ENCODE results near the gene FMNL2. TPM values are rescaled to one million over a fixed set of nuclear protein-coding genes. Genes with fewer than 3 reads are reported as not detected.

FMNL2 gene
- total and polyA plus RNA-seq, 2 experiments from 2014 or later = 4.4 to 18.6 TPM

DNA sequence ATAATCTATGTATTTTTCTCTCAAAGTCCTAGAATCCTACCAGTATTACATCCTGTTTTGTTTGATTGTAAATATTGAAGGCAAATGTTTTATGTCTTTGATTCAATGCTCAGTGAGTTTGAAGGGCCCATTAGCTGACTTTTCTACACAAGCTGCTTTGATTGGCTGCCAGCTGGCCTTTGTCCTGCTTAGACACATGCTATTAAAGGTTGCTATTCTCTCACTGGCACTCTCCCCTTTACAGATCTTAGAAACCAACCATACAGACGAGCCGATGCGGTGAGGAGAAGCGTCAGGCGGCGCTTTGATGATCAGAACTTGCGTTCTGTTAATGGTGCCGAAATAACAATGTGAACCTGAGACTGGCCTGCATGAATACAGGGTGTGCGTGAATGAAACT lies 312.6 kb downstream of the FMNL2 start:
- in situ Hi-C loops (cut with MboI) = loop anchor here (25.0 kb wide), 1 partner anchor 610 kb away; no protein-coding TSS in a partner anchor
- Histone ChIP-seq H4K20me1 (ENCODE audit: insufficient read depth) (no peaks in the 10 kb centered on the region), H3K4me2 (ENCODE audit: unreplicated experiment) (peak overlapping the region; percentile 64), H3K4me1 (ENCODE audit: insufficient read depth) (peaks cover 28% of the 10 kb centered on the region), H3K36me3 (ENCODE audit: low read depth) (peaks cover 5% of the 10 kb centered on the region), H3K4me3 (peak overlapping the region; percentile 7; the same call in 1 of the 2 replicates), H3F3A (ENCODE audit: insufficient read depth) (peaks cover 55% of the 10 kb centered on the region), H2AFZ (no peak overlapping the region), H3K9me3 (ENCODE audit: low read depth) (no peaks in the 10 kb centered on the region), H3K9ac (peak overlapping the region; percentile 49), H3K9me2 (ENCODE audit: insufficient read depth) (no peaks in the 10 kb centered on the region), H3K27me3 (replicated peaks; ENCODE audit: insufficient read depth) (no peaks in the 10 kb centered on the region), H3K79me2 (ENCODE audit: insufficient read depth) (no peaks in the 10 kb centered on the region), H3K27ac (peak overlapping the region; percentile 72)
- DNase-seq = peak; percentile 70
- TF ChIP-seq EZH2phosphoT487 (IDR thresholded peaks at IDR 0.05; ENCODE audit: insufficient read depth, low read depth) = no peak
- no peak for TF ChIP-seq EZH2 (IDR thresholded peaks at IDR 0.05; ENCODE audit: insufficient read depth, poor library complexity, severe bottlenecking)
- 11% methylated on average over 9 of the region's 9 CpGs for WGBS, 2 experiments (ENCODE audit: low coverage in 1 of 2, low lambda C conversion rate in 2 of 2, missing lambda C conversion rate in 2 of 2)

GRCh38 chr2:152648336-152648735 lies 313.4 kb downstream of the FMNL2 start:
- peak; percentile 53 for DNase-seq
- whole genome bisulfite sequencing, 2 experiments (ENCODE audit: low coverage in 1 of 2, low lambda C conversion rate in 2 of 2, missing lambda C conversion rate in 2 of 2) = 3 to 5% methylated on average over 2 of the region's 2 CpGs
- peak overlapping the region; percentile 64 for H3K4me2 ChIP-seq (ENCODE audit: unreplicated experiment)

DNA sequence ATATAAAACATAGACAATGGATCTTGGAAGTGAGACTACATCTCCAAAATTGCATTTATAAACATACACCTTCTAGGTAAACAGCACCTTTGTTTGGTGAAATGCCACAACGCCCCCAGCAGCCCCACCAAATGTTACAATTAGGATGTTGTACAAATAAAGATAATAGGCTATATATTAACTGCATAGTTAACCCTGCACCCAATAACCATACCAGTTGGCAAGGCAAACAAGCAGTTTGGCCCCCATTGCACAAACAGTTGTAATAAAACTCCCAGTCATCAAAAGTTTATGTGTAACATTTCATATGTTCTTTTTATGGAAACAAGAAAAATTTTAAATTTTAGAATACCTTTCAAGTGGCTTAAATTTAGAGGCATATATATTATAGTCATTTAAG lies 315.0 kb downstream of the FMNL2 start:
- no peak for DNase-seq
- peaks cover 17% of the 10 kb centered on the region for H3K36me3 ChIP-seq (ENCODE audit: low read depth)
- no peaks in the 10 kb centered on the region for H3K27me3 ChIP-seq (replicated peaks; ENCODE audit: insufficient read depth)
- no peak overlapping the region for H3K4me2 ChIP-seq (ENCODE audit: unreplicated experiment)
- no peak overlapping the region for H3K27ac ChIP-seq
- no peaks in the 10 kb centered on the region for H3K9me3 ChIP-seq (ENCODE audit: low read depth)
- TF ChIP-seq EZH2phosphoT487 (IDR thresholded peaks at IDR 0.05; ENCODE audit: insufficient read depth, low read depth) (no peak), EZH2 (IDR thresholded peaks at IDR 0.05; ENCODE audit: insufficient read depth, poor library complexity, severe bottlenecking) (no peak)
- peaks cover 59% of the 10 kb centered on the region for H3F3A ChIP-seq (ENCODE audit: insufficient read depth)
- H3K4me1 ChIP-seq (ENCODE audit: insufficient read depth) = peaks cover 28% of the 10 kb centered on the region
- H3K9me2 ChIP-seq (ENCODE audit: insufficient read depth) = no peaks in the 10 kb centered on the region
- 96% methylated on average over 1 of the region's 1 CpG for WGBS, 2 experiments (ENCODE audit: low coverage in 1 of 2, low lambda C conversion rate in 2 of 2, missing lambda C conversion rate in 2 of 2)
- H3K79me2 ChIP-seq (ENCODE audit: insufficient read depth) = no peaks in the 10 kb centered on the region
- H3K9ac ChIP-seq = no peak overlapping the region
- no peak overlapping the region for H3K4me3 ChIP-seq
- no peaks in the 10 kb centered on the region for H4K20me1 ChIP-seq (ENCODE audit: insufficient read depth)
- in situ Hi-C loops (cut with MboI) = loop anchor here (25.0 kb wide), 1 partner anchor 613 kb away; no protein-coding TSS in a partner anchor
- no peak overlapping the region for H2AFZ ChIP-seq

More at GRCh38 chr2:152648336-152648735, 313.4 kb downstream of the FMNL2 start:
- 0 out of 2 replicates have a peak overlapping the region, but pooled peaks have one; percentile 49 for H3K9ac ChIP-seq
- H3K9me3 ChIP-seq (ENCODE audit: low read depth) = no peaks in the 10 kb centered on the region
- H3K27ac ChIP-seq = peak overlapping the region; percentile 72; the same call in 1 of the 2 replicates
- peaks cover 6% of the 10 kb centered on the region for H3K36me3 ChIP-seq (ENCODE audit: low read depth)
- H3K79me2 ChIP-seq (ENCODE audit: insufficient read depth) = no peaks in the 10 kb centered on the region
- H3K4me1 ChIP-seq (ENCODE audit: insufficient read depth) = peaks cover 28% of the 10 kb centered on the region
- in situ Hi-C loops (cut with MboI) = loop anchor here (25.0 kb wide), 1 partner anchor 611 kb away; no protein-coding TSS in a partner anchor
- H3F3A ChIP-seq (ENCODE audit: insufficient read depth) = peaks cover 55% of the 10 kb centered on the region
- H3K4me3 ChIP-seq = no peak overlapping the region
- H3K9me2 ChIP-seq (ENCODE audit: insufficient read depth) = no peaks in the 10 kb centered on the region
- H2AFZ ChIP-seq = no peak overlapping the region
- no peaks in the 10 kb centered on the region for H3K27me3 ChIP-seq (replicated peaks; ENCODE audit: insufficient read depth)
- no peaks in the 10 kb centered on the region for H4K20me1 ChIP-seq (ENCODE audit: insufficient read depth)
- no peak for TF ChIP-seq EZH2phosphoT487 (IDR thresholded peaks at IDR 0.05; ENCODE audit: insufficient read depth, low read depth)
- TF ChIP-seq EZH2 (IDR thresholded peaks at IDR 0.05; ENCODE audit: insufficient read depth, poor library complexity, severe bottlenecking) = no peak

GRCh38 chr2:152650768-152651371 lies 315.9 kb downstream of the FMNL2 start:
- Histone ChIP-seq H3K9me2 (ENCODE audit: insufficient read depth) (no peaks in the 10 kb centered on the region), H3K9ac (no peak overlapping the region), H2AFZ (no peak overlapping the region), H3K27me3 (replicated peaks; ENCODE audit: insufficient read depth) (no peaks in the 10 kb centered on the region), H3K4me2 (ENCODE audit: unreplicated experiment) (no peak overlapping the region), H3K4me3 (no peak overlapping the region), H3K9me3 (ENCODE audit: low read depth) (no peaks in the 10 kb centered on the region), H3F3A (ENCODE audit: insufficient read depth) (peaks cover 57% of the 10 kb centered on the region), H3K79me2 (ENCODE audit: insufficient read depth) (no peaks in the 10 kb centered on the region), H3K4me1 (ENCODE audit: insufficient read depth) (peaks cover 28% of the 10 kb centered on the region), H3K27ac (no peak overlapping the region), H4K20me1 (ENCODE audit: insufficient read depth) (no peaks in the 10 kb centered on the region), H3K36me3 (ENCODE audit: low read depth) (peaks cover 22% of the 10 kb centered on the region)
- TF ChIP-seq EZH2 (IDR thresholded peaks at IDR 0.05; ENCODE audit: insufficient read depth, poor library complexity, severe bottlenecking) = no peak
- TF ChIP-seq EZH2phosphoT487 (IDR thresholded peaks at IDR 0.05; ENCODE audit: insufficient read depth, low read depth) = no peak
- no peak for DNase-seq
- in situ Hi-C loops (cut with MboI) = no loop called here
- 96 to 97% methylated on average over 6 of the region's 6 CpGs for WGBS, 2 experiments (ENCODE audit: low coverage in 1 of 2, low lambda C conversion rate in 2 of 2, missing lambda C conversion rate in 2 of 2)
